ENCODE measurements around the gene PRICKLE1. TPM values are rescaled to one million over a fixed set of nuclear protein-coding genes. Genes with fewer than 3 reads are reported as not detected.

PRICKLE1 gene
- total RNA-seq, 2 donors from 2014 or later = 7.6 to 19.7 TPM

GRCh38 chr12:42502682-42503081 lies 86.9 kb downstream of the PRICKLE1 start:
- TF ChIP-seq, protein P1, sequence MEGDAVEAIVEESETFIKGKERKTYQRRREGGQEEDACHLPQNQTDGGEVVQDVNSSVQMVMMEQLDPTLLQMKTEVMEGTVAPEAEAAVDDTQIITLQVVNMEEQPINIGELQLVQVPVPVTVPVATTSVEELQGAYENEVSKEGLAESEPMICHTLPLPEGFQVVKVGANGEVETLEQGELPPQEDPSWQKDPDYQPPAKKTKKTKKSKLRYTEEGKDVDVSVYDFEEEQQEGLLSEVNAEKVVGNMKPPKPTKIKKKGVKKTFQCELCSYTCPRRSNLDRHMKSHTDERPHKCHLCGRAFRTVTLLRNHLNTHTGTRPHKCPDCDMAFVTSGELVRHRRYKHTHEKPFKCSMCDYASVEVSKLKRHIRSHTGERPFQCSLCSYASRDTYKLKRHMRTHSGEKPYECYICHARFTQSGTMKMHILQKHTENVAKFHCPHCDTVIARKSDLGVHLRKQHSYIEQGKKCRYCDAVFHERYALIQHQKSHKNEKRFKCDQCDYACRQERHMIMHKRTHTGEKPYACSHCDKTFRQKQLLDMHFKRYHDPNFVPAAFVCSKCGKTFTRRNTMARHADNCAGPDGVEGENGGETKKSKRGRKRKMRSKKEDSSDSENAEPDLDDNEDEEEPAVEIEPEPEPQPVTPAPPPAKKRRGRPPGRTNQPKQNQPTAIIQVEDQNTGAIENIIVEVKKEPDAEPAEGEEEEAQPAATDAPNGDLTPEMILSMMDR (IDR thresholded peaks at IDR 0.05) = no peak
- H3K27me3 ChIP-seq = no peaks in the 10 kb centered on the region

DNA sequence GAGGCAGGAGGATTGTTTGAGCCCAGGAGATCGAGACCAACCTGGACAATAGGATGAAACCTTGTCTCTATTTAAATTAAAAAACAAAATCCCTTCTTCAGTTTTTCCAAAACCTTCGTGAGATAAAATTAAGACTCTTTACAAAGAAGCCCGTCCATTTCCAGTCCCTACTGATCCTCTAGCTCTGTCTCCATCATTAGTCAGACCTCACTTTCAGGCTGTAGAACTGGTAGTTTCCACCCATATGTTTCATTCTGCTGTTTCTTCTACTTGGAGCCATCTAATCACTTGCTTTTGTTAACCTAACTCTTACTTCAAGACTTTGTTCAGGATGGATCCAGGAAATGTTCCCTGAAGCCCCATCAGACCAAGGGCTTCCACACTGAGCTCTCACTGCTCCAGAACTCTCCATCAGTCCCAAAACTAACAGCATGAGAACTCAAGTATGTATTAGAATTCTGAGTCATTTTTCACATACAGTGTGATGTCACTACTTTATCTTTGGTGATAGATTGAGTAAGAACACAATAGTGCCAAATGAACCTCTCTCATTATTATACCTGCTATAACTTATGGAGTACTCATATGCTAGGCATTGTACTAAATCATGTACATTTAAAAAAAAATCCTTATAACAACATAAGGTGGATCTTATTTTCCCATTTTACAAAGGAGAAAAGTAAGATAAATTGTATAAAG lies 90.8 kb downstream of the PRICKLE1 start:
- Histone ChIP-seq H3K36me3 (no peaks in the 10 kb centered on the region), H3K4me3 (no peak overlapping the region), H3K4me1 (no peaks in the 10 kb centered on the region), H3K27me3 (no peaks in the 10 kb centered on the region), H3K9me3 (no peaks in the 10 kb centered on the region), H3K27ac (no peak overlapping the region)
- no peak for DNase-seq (ENCODE audit: low spot score)
- TF ChIP-seq, protein P1 (IDR thresholded peaks at IDR 0.05) = no peak

More at GRCh38 chr12:42502682-42503081, 86.9 kb downstream of the PRICKLE1 start:
- Histone ChIP-seq H3K36me3 (no peaks in the 10 kb centered on the region), H3K4me3 (no peak overlapping the region), H3K27ac (no peak overlapping the region), H3K4me1 (no peaks in the 10 kb centered on the region), H3K9me3 (no peaks in the 10 kb centered on the region)
- no peak for DNase-seq (ENCODE audit: low spot score)

DNA sequence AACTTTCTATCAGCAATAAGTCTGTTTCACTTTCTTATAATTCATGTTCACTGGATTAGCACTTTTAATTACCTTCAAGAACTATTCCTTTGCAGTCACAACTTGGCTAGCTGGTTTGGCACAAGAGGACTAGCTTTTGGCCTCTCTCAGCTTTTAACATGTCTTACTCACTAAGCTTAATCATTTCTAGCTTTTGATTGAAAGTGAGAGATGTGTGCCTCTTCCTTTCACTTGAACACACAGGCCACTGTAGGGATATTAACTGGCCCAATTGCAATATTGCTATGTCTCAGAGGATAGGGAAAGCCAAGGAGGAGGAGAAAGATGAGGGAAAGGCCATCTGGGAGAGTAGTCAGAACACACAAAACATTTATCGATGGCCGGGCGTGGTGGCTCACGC lies 92.7 kb downstream of the PRICKLE1 start:
- Histone ChIP-seq H3K9me3 (no peaks in the 10 kb centered on the region), H3K4me1 (peaks cover 0 to 8% of the 10 kb centered on the region in 2 donors), H3K27me3 (no peaks in the 10 kb centered on the region), H3K36me3 (no peaks in the 10 kb centered on the region), H3K27ac (no peak overlapping the region), H3K4me3 (no peak overlapping the region)
- DNase-seq (ENCODE audit: low spot score) = no peak
- TF ChIP-seq, protein P1 (IDR thresholded peaks at IDR 0.05) = no peak

DNA sequence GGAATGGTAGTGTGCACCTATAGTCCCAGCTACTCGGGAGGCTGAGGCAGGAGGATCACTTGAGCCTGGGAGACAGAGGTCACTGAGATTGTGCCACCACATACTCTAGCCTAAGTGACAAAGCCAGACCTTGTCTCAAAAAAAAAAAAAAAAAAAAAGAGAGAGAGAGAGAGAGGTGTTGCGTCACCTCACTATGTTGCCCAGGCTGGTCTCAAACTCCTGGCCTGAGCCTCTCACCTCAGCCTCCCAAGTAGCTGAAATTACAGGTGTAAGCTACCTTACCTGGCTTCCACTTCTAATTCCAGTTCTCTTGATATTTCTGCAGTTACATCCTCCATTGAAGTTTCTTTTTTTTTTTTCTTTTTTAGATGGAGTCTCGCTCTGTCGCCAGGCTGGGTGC lies 94.3 kb downstream of the PRICKLE1 start:
- DNase-seq (ENCODE audit: low spot score) = no peak
- TF ChIP-seq, protein P1 (IDR thresholded peaks at IDR 0.05) = no peak
- Histone ChIP-seq H3K4me3 (no peak overlapping the region), H3K36me3 (no peaks in the 10 kb centered on the region), H3K4me1 (peaks cover 0 to 8% of the 10 kb centered on the region in 2 donors), H3K9me3 (no peaks in the 10 kb centered on the region), H3K27ac (no peak overlapping the region), H3K27me3 (no peaks in the 10 kb centered on the region)

GRCh38 chr12:42492267-42492666 lies 97.3 kb downstream of the PRICKLE1 start:
- no peak overlapping the region for H3K27ac ChIP-seq
- H3K4me3 ChIP-seq = no peak overlapping the region
- H3K4me1 ChIP-seq = peaks cover 0 to 8% of the 10 kb centered on the region in 2 donors
- TF ChIP-seq, protein P1 (IDR thresholded peaks at IDR 0.05) = no peak
- H3K27me3 ChIP-seq = no peaks in the 10 kb centered on the region
- no peaks in the 10 kb centered on the region for H3K9me3 ChIP-seq
- DNase-seq (ENCODE audit: low spot score) = no peak
- H3K36me3 ChIP-seq = no peaks in the 10 kb centered on the region

All from right atrium auricular region (tissue), 2 donors.